ENCODE data around the gene MED13L.
"Not testable (repeated sequence)": the region's sequence is repeated elsewhere in the genome, so short reads cannot be mapped to it uniquely, and the experiment has no call there.

The MED13L gene

DNA sequence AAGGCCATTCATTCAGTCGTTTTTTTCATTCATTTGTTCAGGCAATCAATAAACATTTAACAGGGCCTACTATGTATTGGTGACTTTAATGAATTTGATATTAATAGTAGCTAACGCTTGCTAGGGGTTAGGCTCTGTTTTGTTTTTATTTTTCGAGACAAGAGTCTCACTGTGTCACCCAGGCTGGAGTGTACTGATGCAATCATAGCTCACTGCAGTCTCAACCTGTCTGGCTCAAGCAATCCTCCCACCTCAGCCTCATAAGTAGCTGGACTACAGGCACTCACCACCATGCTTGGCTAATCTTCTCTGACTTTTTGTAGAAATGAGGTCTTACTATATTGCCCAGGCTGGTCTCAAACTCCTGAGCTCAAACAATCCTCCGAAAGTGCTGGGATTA, 25.6 kb upstream of the MED13L start:
- DNase-seq (ENCODE audit: low read depth), result no peak

DNA sequence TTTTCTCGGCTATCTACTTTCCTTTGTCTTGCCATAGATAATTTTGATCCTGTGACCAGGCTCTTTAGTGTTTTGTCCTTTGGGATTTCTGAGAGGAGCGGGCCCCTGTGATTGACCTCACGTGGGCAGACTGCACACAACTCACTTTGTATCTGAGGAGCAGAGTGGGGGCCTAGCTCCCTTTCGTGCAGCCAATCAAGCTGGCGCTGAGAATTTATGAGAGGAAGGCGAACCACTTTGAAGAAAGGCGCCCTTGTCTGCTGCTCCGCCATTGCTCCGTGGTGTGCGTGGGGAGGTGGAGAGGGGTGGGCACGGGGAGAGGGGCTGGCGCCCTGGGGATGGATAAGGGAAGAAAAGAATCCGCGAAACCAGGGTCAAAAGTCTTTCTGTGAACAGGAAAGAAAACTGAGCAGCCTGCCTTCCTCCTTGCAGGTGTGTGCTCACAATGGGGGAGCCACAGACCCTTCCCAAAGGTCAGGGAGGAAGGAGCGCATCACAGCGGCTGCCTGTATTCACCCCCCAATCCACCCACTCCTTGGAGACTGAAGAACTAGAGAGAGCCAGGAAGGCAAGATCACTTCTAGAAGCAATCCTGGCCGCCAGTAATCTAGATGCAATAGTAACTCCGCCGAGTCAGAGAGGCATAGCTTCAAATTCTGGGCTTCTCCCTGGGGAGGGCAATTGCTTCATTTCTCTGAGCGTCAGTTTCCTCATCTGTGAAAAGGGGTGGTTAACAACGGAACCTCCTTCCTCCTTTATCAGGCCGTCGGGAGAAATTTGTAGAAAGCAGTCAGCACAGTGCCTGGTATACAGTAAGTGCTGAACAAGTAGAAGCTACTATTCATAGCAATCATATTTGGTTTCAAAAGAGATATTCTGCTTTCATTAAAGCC, 24.9 kb upstream of the MED13L start:
- DNase-seq (ENCODE audit: low read depth), result no peak

GRCh38 chr12:116301621-116302020, 24.1 kb upstream of the MED13L start:
- DNase-seq (ENCODE audit: low read depth), result no peak

DNA sequence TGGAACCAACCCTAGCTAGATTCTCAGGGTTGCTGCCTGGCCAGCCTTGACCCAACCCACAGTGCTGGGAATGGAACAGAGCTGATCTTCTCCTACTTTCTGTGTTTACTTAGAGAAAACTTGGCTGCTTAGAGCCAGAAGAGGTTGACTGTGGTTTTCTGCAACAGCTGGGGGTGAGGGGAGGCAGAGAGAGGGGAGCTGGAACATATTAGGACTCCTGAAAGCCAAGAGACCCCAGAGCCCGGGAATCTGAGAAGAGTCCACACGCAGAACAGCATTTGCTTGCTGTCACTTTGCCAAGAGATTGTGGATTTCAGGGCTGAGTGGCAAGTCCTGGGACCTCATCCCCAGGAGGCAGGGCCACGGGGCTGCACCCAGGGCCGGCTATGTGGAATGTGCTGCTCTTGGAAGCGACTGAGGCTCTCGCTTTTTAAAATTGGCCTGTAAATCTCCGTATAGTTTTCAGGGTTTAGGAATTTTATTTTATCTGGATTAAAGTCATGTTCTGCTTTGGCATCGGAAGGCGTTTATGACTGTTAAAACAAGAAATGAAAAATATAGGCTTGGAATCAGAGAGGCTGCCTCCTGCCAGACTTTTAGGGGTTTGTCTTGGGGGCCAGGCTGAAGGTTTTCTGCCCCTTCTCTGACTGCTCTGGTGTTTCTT, 22.3 kb upstream of the MED13L start:
- no peak for DNase-seq (ENCODE audit: low read depth)

- no peak for DNase-seq (ENCODE audit: low read depth)
Observed at GRCh38 chr12:116299064-116299463, 21.6 kb upstream of the MED13L start.

DNA sequence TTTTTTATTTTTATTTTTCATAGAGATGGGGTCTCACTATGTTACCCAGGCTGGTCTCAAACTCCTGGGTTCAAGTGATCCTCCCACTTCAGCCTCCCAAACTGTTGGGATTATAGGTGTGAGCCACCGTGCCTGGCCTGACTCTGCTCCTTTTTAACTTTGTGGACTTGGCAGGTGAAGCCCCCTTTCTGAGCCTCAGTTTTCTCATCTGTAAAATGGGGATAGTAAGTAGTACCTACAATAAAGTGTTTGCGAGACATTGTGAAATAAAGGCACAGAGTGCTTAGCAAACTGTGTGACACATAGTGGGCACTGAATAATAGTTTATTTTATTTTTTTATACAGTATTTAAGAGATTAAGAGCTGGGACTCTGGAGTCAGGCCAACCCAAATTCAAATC, 21.1 kb upstream of the MED13L start:
- DNase-seq (ENCODE audit: low read depth), result no peak

- DNase-seq (ENCODE audit: low read depth), result no peak
Observed at GRCh38 chr12:116297224-116297834, 19.8 kb upstream of the MED13L start.

DNA sequence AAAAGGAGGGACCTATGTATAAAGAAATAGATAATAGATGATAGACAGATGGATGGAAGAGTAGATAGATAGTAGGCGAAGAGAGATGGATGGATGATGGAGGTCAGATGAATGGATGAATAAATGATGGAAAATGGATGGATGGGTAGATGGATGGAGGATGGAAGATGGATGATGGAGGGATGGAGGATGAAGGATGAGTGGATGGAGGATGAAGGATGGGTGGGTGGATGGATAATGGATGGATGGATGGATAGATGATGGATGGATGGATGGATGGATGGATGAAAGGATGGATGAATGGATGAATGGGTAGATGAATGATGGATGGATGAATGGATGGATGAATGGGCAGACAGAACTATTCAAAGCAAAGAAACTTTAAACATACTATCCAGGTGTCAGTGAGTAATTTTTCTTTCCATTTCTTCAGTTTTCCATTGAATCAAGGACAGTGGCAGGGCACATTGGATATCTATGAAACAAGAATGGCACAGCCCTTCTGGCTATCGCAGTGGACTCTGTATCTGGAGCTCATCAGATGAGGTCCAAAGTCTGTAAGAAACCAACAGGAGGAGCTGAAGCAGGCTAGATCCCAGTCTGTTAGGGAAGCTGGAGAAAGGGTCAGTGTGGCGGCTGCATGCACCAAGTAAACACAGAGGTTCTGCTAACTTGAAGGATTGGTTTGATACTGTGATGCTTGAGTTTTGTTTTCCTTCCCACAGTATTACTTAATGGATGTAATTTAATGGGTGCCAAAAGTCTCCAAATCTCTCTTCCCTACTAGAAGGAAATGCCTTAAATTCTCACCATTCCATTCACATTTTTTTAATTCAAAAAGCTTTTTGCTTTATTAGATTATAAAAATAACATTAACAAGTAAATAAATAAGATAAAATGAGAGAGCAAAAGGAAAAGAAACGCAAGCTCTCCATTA, 18.1 kb upstream of the MED13L start:
- DNase-seq (ENCODE audit: low read depth), result no peak

DNA sequence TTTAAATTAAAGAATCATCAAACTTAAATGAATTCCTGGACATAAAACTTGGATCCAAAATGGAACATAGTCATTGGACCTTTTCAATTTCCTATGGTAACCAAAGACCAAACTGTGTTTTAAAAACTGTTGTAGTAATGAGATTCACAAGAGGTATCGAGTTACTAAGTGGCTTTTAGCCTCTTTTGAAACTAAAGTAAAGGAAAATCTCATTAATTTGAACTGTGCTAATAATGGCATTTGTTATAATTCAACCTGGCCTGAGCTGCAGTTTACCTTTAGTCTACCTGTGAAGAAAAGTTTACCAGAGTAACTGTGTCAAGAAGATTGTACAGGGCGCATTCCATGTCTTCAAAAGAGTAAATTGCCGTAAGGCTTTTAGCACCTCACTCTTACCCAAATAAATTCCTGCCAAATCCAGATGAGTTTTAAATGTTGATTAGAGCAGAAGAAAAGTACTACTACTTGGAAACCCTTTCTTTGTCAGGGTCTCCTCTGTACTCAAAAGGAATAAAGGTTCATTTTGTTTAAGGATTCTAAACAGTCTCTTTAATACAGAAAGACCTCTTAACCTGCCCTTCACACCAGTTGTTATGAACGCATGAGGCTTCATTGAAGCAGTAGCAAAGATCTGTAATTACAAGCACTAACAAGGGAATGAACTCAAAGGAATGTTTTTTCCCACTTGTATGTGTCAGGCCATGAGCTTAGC, 17.1 kb upstream of the MED13L start:
- no peak for DNase-seq (ENCODE audit: low read depth)

DNA sequence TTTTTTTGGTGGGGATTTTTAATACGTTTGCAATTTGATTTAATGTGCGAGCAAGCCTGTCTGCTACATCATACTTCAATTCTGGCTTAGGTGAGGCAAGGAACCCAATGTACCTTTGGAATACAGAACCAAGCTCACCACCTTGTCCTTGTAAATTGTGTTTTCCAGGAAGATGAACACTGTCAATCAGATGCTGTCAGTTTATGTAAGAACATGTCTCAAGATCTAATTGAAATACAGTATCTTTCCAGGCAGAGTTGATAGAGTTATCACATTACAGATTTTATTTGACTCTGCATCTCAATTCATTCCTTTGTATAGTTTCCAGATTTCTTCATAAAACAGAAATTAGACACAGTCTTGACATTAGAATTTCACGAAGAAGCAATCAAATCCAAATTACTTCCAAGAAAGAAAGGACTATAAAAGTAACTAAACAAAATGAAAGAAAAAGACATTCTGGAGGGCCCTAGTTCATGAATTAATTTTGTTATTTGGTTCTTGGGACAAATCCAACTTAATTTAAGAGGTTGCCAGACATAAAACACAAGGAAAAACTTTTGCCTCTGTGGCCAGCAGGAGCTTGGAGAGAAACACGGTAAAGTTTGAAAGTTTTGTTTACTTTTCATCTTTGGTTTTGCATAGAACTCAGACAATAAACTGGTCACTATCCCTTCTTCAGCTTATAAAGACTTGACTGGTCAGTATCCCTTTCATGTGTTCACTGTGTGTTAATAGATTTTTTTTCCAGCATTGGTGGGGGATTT, 16.4 kb upstream of the MED13L start:
- no peak for DNase-seq (ENCODE audit: low read depth)

DNA sequence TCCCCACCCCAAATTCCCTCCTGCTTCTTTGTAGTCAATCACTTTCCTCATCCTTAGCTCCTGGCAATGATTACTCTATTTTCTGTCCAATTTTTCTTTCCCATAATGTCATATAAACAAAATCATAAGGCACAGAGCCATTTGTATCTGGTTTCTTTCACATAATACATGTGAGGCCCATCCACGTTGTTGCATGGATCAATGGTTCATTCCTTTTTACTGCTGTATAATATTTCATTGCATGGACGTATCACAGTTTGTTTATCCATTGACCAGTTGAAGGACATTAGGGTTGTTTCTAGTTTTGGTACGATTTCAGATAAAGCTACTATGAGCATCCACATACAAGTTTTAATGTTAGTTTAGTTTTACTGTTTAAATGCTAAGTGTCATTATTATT, 13.7 kb upstream of the MED13L start:
- no peak for DNase-seq (ENCODE audit: low read depth)

GRCh38 chr12:116288735-116289134, 11.2 kb upstream of the MED13L start:
- DNase-seq (ENCODE audit: low read depth), result no peak

DNA sequence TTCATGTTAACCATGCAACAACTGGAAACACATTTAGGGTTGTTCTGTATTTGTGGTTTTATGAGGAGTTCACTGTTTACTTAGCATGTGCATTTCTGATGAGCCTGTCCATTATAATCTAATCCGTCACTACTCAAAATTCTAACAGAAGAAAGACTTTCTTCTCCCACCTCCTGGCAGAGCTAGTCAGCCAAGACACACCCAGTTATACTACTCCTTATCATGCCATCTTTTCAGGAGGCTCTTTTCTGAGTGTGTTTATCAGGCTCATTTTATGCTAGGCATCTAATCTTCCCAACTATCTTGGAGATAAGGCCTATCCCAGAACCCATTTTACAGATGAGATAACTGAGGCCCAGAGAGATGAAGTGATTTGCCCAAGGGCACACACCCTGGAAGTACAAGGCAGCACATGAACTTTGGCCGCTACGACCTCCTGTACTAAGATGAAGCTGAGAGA, 10.4 kb upstream of the MED13L start:
- DNase-seq (ENCODE audit: low read depth), result peak; percentile 34

GRCh38 chr12:116284396-116284795, 6.9 kb upstream of the MED13L start:
- DNase-seq (ENCODE audit: low read depth), result peak; percentile 96

GRCh38 chr12:116283881-116284280, 6.4 kb upstream of the MED13L start:
- not testable (repeated sequence) for DNase-seq (ENCODE audit: low read depth)

- DNase-seq (ENCODE audit: low read depth), result peak; percentile 58
Observed at GRCh38 chr12:116282371-116283286, 5.1 kb upstream of the MED13L start.

DNA sequence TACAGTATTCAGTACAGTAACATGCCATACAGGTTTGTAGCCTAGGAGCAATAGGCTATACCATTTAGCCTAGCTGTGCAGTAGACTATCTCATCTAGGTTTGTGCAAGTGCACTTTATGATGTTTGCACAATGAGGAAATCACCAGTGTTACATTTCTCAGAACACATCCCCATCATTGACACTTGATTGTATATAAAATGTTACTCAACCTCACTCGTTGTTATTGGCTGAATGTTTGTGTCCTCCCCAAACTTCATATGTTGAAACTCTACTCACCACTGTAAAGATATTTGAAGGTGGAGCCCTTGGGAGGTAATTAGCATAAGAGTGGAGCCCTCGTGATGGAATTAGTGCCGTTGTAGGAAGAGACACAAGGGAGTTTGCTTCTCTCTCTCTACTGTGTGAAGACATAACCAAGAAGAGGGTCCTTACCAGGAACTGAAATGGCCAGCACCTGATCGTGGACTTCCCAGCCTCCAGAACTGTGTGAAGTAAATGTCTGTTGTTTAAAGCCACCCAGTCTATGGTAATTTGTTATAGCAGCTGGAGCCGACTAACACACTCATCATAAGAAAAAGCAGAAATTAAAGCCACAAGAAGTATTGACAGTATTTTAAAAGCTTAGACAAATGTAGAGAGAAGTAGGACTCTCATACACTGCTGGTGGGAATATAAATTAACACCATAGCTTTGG, 3.2 kb upstream of the MED13L start:
- no peak for DNase-seq (ENCODE audit: low read depth)

- no peak for DNase-seq (ENCODE audit: low read depth)
Observed at GRCh38 chr12:116278667-116279066, 1.2 kb upstream of the MED13L start.

DNA sequence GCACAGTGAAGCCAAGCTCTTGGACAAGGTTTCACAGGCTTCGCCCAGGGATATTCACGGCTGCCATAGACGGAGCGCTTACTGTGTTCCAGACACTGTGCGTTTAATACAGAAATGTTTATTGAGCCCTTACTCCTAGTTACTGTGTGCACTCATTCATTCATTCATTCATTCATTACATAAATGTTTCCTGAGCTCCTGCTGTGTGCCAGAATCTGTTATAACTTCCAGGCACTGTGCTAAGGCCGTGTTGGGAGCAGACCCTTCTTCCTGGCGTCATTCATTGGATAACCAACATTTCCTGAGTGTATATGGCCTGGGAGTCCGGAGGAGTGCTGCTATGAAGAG, 760 bp upstream of the MED13L start:
- no peak for DNase-seq (ENCODE audit: low read depth)

Data from amniotic epithelial cell (primary cell).